ENCODE measurements around the gene TMPRSS4. TPM values are rescaled to one million over a fixed set of nuclear protein-coding genes. Genes with fewer than 3 reads are reported as not detected.

TMPRSS4 gene
- total and polyA plus RNA-seq, 2 of the 13 experiments (the other 11 are each of a cell fraction or from before 2014, with no cell fraction given) = 0.32 TPM; not detected in 1

DNA sequence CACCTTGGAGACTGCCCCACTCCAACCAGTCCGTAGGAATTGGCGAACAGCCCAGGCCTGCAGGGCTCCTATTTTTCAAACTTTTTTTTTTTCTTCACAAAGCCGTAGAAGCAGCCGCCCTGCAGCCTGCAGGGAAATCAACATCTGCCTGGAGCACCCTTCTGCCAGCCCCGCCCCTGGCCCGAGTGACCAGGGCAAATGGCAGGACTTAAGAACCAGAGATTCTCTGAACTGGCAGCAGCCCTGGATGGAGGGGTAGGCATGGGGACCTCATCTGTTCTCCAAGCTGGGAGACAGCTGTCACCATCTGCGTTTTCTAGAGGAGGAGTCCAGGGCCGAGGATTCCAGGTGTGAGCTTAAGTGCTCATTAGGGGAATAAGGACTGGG lies 94.0 kb downstream of the TMPRSS4 start:
- BruUV-seq (replicated peaks) = no TSS peak
- 11% methylated on average over 6 of the region's 8 CpGs for WGBS (ENCODE audit: low lambda C conversion rate)
- intact Hi-C loops (cut with micrococcal nuclease; ENCODE audit: unreplicated experiment) = loop anchor here (1.0 kb wide), 1 partner anchor 26 kb away; no protein-coding TSS in a partner anchor
- Histone ChIP-seq H4K20me1 (ENCODE audit: insufficient read depth, low read length) (no peaks in the 10 kb centered on the region), H2AFZ (ENCODE audit: low read length) (no peak overlapping the region), H3K9ac (ENCODE audit: insufficient read depth, low read depth, low read length) (no peak overlapping the region), H3K9me3 (ENCODE audit: low read length) (no peaks in the 10 kb centered on the region), H3K4me1 (ENCODE audit: insufficient read depth, low read length) (peaks cover 28% of the 10 kb centered on the region), H3K27ac (ENCODE audit: extremely low read length, insufficient read depth, low read length) (no peak overlapping the region), H3K79me2 (ENCODE audit: insufficient read depth, low read length) (no peaks in the 10 kb centered on the region), H3K4me3 (replicated peaks in 1 of 3; ENCODE audit: insufficient read depth in 1 of 3, low read depth in 2 of 3, low read length in 3 of 3) (no peak overlapping the region), H3K27me3 (ENCODE audit: control insufficient read depth in 1 of 2, insufficient read depth in 2 of 2, low read length in 2 of 2) (peaks cover 6 to 65% of the 10 kb centered on the region in 2 experiments), H3K36me3 (replicated peaks in 1 of 2; ENCODE audit: control insufficient read depth in 1 of 2, insufficient read depth in 2 of 2, low read length in 2 of 2) (no peaks in the 10 kb centered on the region), H3K4me2 (ENCODE audit: low read depth, low read length) (no peak overlapping the region)
- ChIA-PET POLR2A (no interaction called here), CTCF (ENCODE audit: low intra/inter-chr PET ratio, low total read pairs) (interaction anchor here (1.3 to 2.5 kb wide), 2 partner anchors 26 to 120 kb away, joined by 6 to 14 read pairs; no protein-coding TSS in a partner anchor)
- no peak for DNase-seq (ENCODE audit: low spot score)
- FAIRE-seq = no peak
- in situ Hi-C loops (cut with HindIII; ENCODE audit: extremely low pct_ligation_motif_present, low pct_unique_long_range_greater_than_20kb) = no loop called here
- ATAC-seq = no peak
- TF ChIP-seq PTBP1 (IDR thresholded peaks at IDR 0.05; ENCODE audit: low read depth, low read length, poor library complexity, severe bottlenecking) = no peak
- no peak for TF ChIP-seq ELF3 (CRISPR knock-in tag; IDR thresholded peaks at IDR 0.05)
- no peak for TF ChIP-seq SPEN (CRISPR knock-in tag; IDR thresholded peaks at IDR 0.05; ENCODE audit: low read depth)
- no peak for TF ChIP-seq PRPF4 (IDR thresholded peaks at IDR 0.05; ENCODE audit: low read depth, low read length, poor library complexity, severe bottlenecking)
- TF ChIP-seq, protein P1, sequence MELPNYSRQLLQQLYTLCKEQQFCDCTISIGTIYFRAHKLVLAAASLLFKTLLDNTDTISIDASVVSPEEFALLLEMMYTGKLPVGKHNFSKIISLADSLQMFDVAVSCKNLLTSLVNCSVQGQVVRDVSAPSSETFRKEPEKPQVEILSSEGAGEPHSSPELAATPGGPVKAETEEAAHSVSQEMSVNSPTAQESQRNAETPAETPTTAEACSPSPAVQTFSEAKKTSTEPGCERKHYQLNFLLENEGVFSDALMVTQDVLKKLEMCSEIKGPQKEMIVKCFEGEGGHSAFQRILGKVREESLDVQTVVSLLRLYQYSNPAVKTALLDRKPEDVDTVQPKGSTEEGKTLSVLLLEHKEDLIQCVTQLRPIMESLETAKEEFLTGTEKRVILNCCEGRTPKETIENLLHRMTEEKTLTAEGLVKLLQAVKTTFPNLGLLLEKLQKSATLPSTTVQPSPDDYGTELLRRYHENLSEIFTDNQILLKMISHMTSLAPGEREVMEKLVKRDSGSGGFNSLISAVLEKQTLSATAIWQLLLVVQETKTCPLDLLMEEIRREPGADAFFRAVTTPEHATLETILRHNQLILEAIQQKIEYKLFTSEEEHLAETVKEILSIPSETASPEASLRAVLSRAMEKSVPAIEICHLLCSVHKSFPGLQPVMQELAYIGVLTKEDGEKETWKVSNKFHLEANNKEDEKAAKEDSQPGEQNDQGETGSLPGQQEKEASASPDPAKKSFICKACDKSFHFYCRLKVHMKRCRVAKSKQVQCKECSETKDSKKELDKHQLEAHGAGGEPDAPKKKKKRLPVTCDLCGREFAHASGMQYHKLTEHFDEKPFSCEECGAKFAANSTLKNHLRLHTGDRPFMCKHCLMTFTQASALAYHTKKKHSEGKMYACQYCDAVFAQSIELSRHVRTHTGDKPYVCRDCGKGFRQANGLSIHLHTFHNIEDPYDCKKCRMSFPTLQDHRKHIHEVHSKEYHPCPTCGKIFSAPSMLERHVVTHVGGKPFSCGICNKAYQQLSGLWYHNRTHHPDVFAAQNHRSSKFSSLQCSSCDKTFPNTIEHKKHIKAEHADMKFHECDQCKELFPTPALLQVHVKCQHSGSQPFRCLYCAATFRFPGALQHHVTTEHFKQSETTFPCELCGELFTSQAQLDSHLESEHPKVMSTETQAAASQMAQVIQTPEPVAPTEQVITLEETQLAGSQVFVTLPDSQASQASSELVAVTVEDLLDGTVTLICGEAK (IDR thresholded peaks at IDR 0.05) = no peak
- TF ChIP-seq, protein P1 (CRISPR knock-in tag; IDR thresholded peaks at IDR 0.05) = no peak
- TF ChIP-seq GPN1 (CRISPR knock-in tag; IDR thresholded peaks at IDR 0.05; ENCODE audit: borderline replicate concordance) = no peak
- no peak for TF ChIP-seq ARNT2 (CRISPR knock-in tag; IDR thresholded peaks at IDR 0.05; ENCODE audit: low read depth)
- no peak for TF ChIP-seq NR1H2 (CRISPR knock-in tag; IDR thresholded peaks at IDR 0.05; ENCODE audit: borderline replicate concordance, low read depth)
- no peak for TF ChIP-seq GTF2F1 (IDR thresholded peaks at IDR 0.05; ENCODE audit: low read length)
- TF ChIP-seq ELF1 (CRISPR knock-in tag; IDR thresholded peaks at IDR 0.05) = no peak
- no peak for TF ChIP-seq TOE1 (CRISPR knock-in tag; IDR thresholded peaks at IDR 0.05)
- no peak for TF ChIP-seq MXD4 (CRISPR knock-in tag; IDR thresholded peaks at IDR 0.05)
- TF ChIP-seq, protein P2, sequence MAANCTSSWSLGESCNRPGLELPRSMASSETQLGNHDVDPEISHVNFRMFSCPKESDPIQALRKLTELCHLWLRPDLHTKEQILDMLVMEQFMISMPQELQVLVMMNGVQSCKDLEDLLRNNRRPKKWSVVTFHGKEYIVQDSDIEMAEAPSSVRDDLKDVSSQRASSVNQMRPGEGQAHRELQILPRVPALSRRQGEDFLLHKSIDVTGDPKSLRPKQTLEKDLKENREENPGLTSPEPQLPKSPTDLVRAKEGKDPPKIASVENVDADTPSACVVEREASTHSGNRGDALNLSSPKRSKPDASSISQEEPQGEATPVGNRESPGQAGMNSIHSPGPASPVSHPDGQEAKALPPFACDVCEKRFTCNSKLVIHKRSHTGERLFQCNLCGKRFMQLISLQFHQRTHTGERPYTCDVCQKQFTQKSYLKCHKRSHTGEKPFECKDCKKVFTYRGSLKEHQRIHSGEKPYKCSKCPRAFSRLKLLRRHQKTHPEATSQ (CRISPR knock-in tag; IDR thresholded peaks at IDR 0.05; ENCODE audit: borderline replicate concordance) = no peak
- TF ChIP-seq ERF (CRISPR knock-in tag; IDR thresholded peaks at IDR 0.05) = no peak
- TF ChIP-seq CBFB (CRISPR knock-in tag; IDR thresholded peaks at IDR 0.05) = no peak

Data from HepG2 (cell line).